Measurements from ENCODE around the gene ITM2B. TPM values are rescaled to one million over a fixed set of nuclear protein-coding genes. Genes with fewer than 3 reads are reported as not detected.
"Not testable (repeated sequence)": the region's sequence is repeated elsewhere in the genome, so short reads cannot be mapped to it uniquely, and the experiment has no call there.

Gene ITM2B
- 56.2 and 61.2 TPM in 2 replicates for total RNA-seq

- peaks cover 19% of the 10 kb centered on the region for H3K36me3 Mint-ChIP-seq (ENCODE audit: low read depth)
- H3K27me3 Mint-ChIP-seq (ENCODE audit: insufficient read depth), result peaks cover 26% of the 10 kb centered on the region
- H3K27ac Mint-ChIP-seq, result peak within 1 kb of the TSS; percentile 80
- H3K4me3 Mint-ChIP-seq, result peak within 1 kb of the TSS; percentile 92
- DNase-seq (ENCODE audit: low spot score), result peak; percentile 49
- no peaks in the 10 kb centered on the region for H3K9me3 Mint-ChIP-seq
- intact Hi-C loops (cut with micrococcal nuclease), result loop anchor here (1.0 to 5.0 kb wide), 10 partner anchors 12 to 744 kb away; partner anchors contain the start of genes CYSLTR2, FNDC3A, MED4 and RB1
- H3K4me1 Mint-ChIP-seq (ENCODE audit: low read depth), result peaks cover 50% of the 10 kb centered on the region
Measured at GRCh38 chr13:48233046-48233888, at the start of gene ITM2B. Gene ITM2B (plus strand): TSS chr13:48233206. CDS start chr13:48233361, 155 bp downstream.

DNA sequence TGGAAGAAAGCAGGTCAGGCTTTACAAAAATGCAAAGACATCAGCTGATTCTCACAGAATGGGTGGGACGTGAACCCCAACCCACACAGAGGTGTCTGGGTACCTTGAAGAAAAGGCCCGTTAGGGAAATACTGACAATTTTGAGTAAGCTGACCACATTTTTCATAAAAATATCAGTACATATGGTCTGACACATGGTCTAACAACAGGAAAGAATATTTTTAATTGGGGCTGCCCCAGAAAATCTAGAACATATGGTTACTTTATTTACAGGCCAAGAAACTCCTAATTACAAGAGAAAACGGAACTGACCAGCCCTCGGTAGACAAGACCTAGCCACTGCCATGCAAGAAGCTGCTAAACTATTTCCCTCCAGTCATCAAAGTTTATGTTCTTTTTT, 48.7 kb upstream of the ITM2B start:
- Mint-ChIP-seq H3K27me3 (ENCODE audit: insufficient read depth) (no peaks in the 10 kb centered on the region), H3K4me3 (no peak overlapping the region), H3K36me3 (ENCODE audit: low read depth) (no peaks in the 10 kb centered on the region), H3K9me3 (no peaks in the 10 kb centered on the region), H3K27ac (no peak overlapping the region), H3K4me1 (ENCODE audit: low read depth) (peaks cover 21% of the 10 kb centered on the region)
- intact Hi-C loops (cut with micrococcal nuclease), result no loop called here
- no peak for DNase-seq (ENCODE audit: low spot score)

GRCh38 chr13:48185018-48185417, 48.0 kb upstream of the ITM2B start:
- Mint-ChIP-seq H3K27me3 (ENCODE audit: insufficient read depth) (peaks cover 2% of the 10 kb centered on the region), H3K4me1 (ENCODE audit: low read depth) (peaks cover 21% of the 10 kb centered on the region), H3K27ac (no peak overlapping the region), H3K9me3 (no peaks in the 10 kb centered on the region), H3K4me3 (no peak overlapping the region), H3K36me3 (ENCODE audit: low read depth) (no peaks in the 10 kb centered on the region)
- intact Hi-C loops (cut with micrococcal nuclease), result no loop called here
- DNase-seq (ENCODE audit: low spot score), result no peak

DNA sequence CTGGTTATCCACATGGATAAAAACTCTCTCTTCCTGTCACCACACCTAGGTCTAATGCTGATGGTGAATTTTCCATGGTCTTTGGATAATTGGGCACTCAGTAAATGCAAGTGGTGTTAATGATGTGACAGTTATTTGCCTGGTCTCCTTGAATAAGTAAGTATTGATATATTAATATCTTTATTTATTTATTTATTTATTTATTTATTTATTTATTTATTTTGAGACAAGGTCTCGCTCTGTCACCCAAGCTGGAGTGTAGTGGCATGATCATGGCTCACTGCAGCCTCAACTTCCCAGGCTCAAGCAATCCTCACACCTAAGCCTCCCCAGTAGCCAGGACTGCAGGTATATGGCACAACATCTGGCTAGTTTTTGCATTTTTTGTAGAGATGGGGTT, 46.3 kb upstream of the ITM2B start:
- intact Hi-C loops (cut with micrococcal nuclease), result loop anchor here (1.0 to 2.0 kb wide), 4 partner anchors 30 to 60 kb away; partner anchors contain the start of gene ITM2B
- H3K36me3 Mint-ChIP-seq (ENCODE audit: low read depth), result no peaks in the 10 kb centered on the region

DNA sequence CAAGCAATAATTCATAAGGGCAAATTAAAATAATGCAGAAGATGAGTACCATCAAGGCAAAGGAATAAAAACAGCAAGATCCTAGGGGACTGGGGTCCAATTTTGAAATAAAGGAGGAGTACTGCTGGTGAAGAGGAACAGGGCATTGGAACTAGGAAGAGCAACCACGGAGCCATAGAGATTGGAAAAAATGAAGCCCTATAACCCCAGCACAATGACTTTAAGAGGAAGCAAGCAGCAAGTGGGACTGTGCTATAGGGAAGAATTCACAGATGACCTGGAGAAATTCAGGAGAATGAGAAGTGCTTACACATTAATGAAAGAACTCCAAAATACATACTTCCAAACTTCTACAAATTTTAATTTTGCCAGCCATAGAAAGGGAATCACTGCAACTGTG, 44.9 kb upstream of the ITM2B start:
- intact Hi-C loops (cut with micrococcal nuclease), result no loop called here
- Mint-ChIP-seq H3K27me3 (ENCODE audit: insufficient read depth) (peaks cover 12% of the 10 kb centered on the region), H3K4me1 (ENCODE audit: low read depth) (peaks cover 23% of the 10 kb centered on the region), H3K4me3 (no peak overlapping the region), H3K36me3 (ENCODE audit: low read depth) (no peaks in the 10 kb centered on the region), H3K9me3 (no peaks in the 10 kb centered on the region), H3K27ac (no peak overlapping the region)
- DNase-seq (ENCODE audit: low spot score), result no peak

More for the DNA sequence above, 46.3 kb upstream of the ITM2B start:
- Mint-ChIP-seq H3K27ac (no peak overlapping the region), H3K27me3 (ENCODE audit: insufficient read depth) (peaks cover 10% of the 10 kb centered on the region), H3K9me3 (no peaks in the 10 kb centered on the region), H3K4me1 (ENCODE audit: low read depth) (peaks cover 21% of the 10 kb centered on the region), H3K4me3 (no peak overlapping the region)
- no peak for DNase-seq (ENCODE audit: low spot score)

DNA sequence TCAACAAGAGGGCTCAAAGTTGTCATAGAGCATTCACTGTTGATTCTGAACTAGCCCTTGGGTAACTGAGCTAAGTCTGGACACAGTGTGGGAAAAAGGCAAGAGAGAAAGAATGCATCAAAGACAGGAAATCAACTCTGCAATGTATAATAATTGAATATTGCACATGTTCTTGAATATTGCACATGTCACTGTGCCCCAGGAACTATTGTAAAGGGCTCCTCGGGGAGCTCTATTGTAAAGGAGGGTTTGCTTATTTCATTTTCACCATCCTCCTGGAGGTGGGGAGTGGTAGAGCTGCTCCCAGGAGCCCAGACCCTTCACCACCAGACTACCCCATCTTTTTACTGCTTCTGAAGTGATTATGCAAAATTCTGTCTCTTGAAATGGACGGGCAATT, 44.4 kb upstream of the ITM2B start:
- intact Hi-C loops (cut with micrococcal nuclease), result no loop called here
- H3K36me3 Mint-ChIP-seq (ENCODE audit: low read depth), result no peaks in the 10 kb centered on the region
- H3K9me3 Mint-ChIP-seq, result no peaks in the 10 kb centered on the region
- peaks cover 24% of the 10 kb centered on the region for H3K4me1 Mint-ChIP-seq (ENCODE audit: low read depth)
- DNase-seq (ENCODE audit: low spot score), result no peak
- H3K27me3 Mint-ChIP-seq (ENCODE audit: insufficient read depth), result peaks cover 12% of the 10 kb centered on the region
- no peak overlapping the region for H3K4me3 Mint-ChIP-seq
- no peak overlapping the region for H3K27ac Mint-ChIP-seq

DNA sequence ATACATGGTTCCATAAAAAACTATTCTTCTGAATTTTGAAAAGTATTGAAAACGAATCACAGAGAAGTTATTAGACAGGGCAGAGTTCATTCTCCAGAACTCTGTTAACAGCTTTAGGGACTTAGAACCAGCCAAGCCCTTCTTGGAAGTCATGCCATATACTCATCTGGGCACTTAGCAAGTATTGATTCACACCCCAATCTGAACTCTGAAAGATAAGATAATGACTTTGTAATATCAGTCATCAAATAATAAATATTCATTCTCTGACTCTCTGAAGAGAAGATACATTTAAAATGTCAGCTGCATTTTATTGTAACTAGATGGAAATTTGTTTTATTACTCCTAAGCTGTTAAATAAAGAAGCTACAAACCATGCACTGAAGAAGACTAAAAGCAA, 43.8 kb upstream of the ITM2B start:
- Mint-ChIP-seq H3K4me1 (ENCODE audit: low read depth) (peaks cover 29% of the 10 kb centered on the region), H3K9me3 (no peaks in the 10 kb centered on the region), H3K4me3 (no peak overlapping the region), H3K27ac (no peak overlapping the region), H3K36me3 (ENCODE audit: low read depth) (no peaks in the 10 kb centered on the region), H3K27me3 (ENCODE audit: insufficient read depth) (peaks cover 14% of the 10 kb centered on the region)
- no peak for DNase-seq (ENCODE audit: low spot score)
- intact Hi-C loops (cut with micrococcal nuclease), result no loop called here

- intact Hi-C loops (cut with micrococcal nuclease), result no loop called here
- H3K27ac Mint-ChIP-seq, result no peak overlapping the region
- no peak overlapping the region for H3K4me3 Mint-ChIP-seq
- peaks cover 21% of the 10 kb centered on the region for H3K4me1 Mint-ChIP-seq (ENCODE audit: low read depth)
- no peaks in the 10 kb centered on the region for H3K36me3 Mint-ChIP-seq (ENCODE audit: low read depth)
- no peaks in the 10 kb centered on the region for H3K9me3 Mint-ChIP-seq
- H3K27me3 Mint-ChIP-seq (ENCODE audit: insufficient read depth), result peaks cover 14% of the 10 kb centered on the region
- DNase-seq (ENCODE audit: low spot score), result no peak
Measured at GRCh38 chr13:48192411-48192935, 40.5 kb upstream of the ITM2B start.

DNA sequence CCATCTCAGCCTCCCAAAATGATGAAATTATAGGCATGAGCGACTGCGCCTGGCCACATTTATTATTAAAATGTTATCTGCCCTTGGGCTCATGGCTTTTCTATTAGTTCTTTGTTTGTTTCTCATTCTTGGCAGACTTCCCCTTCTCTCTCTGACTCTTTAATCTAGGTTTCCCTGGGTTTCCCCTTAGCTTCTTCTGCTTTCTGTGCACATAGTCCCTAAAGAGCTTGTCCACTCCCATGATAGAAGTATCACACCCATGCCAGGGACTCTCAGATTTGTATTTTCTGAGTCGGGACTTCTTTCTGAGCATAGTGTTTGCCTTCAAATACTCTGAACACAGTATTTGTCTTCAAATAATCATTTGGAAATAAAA, 38.6 kb upstream of the ITM2B start:
- H3K9me3 Mint-ChIP-seq, result no peaks in the 10 kb centered on the region
- H3K4me1 Mint-ChIP-seq (ENCODE audit: low read depth), result peaks cover 21% of the 10 kb centered on the region
- no peaks in the 10 kb centered on the region for H3K36me3 Mint-ChIP-seq (ENCODE audit: low read depth)
- peaks cover 14% of the 10 kb centered on the region for H3K27me3 Mint-ChIP-seq (ENCODE audit: insufficient read depth)
- no peak overlapping the region for H3K27ac Mint-ChIP-seq
- intact Hi-C loops (cut with micrococcal nuclease), result no loop called here
- no peak overlapping the region for H3K4me3 Mint-ChIP-seq
- no peak for DNase-seq (ENCODE audit: low spot score)

DNA sequence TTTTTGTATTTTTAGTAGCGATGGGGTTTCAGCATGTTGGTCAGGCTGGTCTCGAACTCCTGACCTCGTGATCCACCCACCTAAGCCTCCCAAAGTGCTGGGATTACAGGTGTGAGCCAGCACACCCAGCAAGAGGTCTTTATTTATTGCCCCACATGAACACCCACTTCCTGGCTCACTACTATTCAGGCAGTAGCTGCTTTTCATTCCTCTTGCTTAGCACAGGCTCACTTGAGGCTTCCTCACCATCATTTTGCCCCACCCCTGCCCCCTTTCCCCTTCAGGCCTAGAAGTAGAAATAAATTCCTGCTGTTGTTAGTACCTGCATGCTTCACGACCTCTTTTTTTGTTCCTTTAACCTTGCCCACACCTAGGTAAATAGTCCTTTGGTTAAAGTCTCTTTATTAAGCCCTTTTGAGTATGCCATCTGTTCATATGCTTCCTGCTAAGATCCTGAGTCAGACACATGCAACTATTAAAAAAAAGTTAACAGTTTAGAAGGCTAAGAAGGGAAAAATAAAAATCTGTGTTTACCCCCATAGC, 33.5 kb upstream of the ITM2B start:
- peaks cover 2% of the 10 kb centered on the region for H3K4me1 Mint-ChIP-seq (ENCODE audit: low read depth)
- no peak for DNase-seq (ENCODE audit: low spot score)
- peaks cover 4% of the 10 kb centered on the region for H3K36me3 Mint-ChIP-seq (ENCODE audit: low read depth)
- no peak overlapping the region for H3K4me3 Mint-ChIP-seq
- intact Hi-C loops (cut with micrococcal nuclease), result no loop called here
- H3K9me3 Mint-ChIP-seq, result peaks cover 10% of the 10 kb centered on the region
- peaks cover 18% of the 10 kb centered on the region for H3K27me3 Mint-ChIP-seq (ENCODE audit: insufficient read depth)
- no peak overlapping the region for H3K27ac Mint-ChIP-seq

DNA sequence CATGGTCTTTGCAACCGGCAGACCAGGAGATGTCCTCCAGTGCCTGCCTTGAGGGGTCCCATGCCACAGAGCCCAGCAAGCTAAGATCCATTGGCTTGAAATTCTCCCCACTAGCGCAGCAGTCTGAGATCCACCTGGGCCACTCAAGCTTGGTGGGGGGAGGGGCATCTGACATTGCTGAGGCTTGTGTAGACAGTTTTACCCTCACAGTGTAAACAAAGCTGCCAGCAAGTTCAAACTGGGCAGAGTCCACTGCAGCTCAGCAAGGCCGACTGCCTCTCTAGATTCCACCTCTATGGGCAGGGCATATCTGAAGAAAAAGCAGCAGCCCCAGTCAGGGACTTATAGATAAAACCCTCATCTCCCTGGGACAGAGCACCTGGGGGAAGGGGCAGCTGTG, 32.0 kb upstream of the ITM2B start:
- peaks cover 15% of the 10 kb centered on the region for H3K9me3 Mint-ChIP-seq
- DNase-seq (ENCODE audit: low spot score), result no peak
- no peak overlapping the region for H3K27ac Mint-ChIP-seq
- no peaks in the 10 kb centered on the region for H3K4me1 Mint-ChIP-seq (ENCODE audit: low read depth)
- H3K36me3 Mint-ChIP-seq (ENCODE audit: low read depth), result peaks cover 4% of the 10 kb centered on the region
- intact Hi-C loops (cut with micrococcal nuclease), result no loop called here
- H3K4me3 Mint-ChIP-seq, result no peak overlapping the region
- H3K27me3 Mint-ChIP-seq (ENCODE audit: insufficient read depth), result peaks cover 28% of the 10 kb centered on the region

GRCh38 chr13:48207207-48207606, 25.8 kb upstream of the ITM2B start:
- Mint-ChIP-seq H3K9me3 (peaks cover 23% of the 10 kb centered on the region), H3K27me3 (ENCODE audit: insufficient read depth) (peaks cover 51% of the 10 kb centered on the region), H3K4me1 (ENCODE audit: low read depth) (peaks cover 10% of the 10 kb centered on the region)
- DNase-seq (ENCODE audit: low spot score); H3K27ac Mint-ChIP-seq; H3K36me3 Mint-ChIP-seq (ENCODE audit: low read depth); intact Hi-C loops (cut with micrococcal nuclease); H3K4me3 Mint-ChIP-seq: not testable (repeated sequence)

DNA sequence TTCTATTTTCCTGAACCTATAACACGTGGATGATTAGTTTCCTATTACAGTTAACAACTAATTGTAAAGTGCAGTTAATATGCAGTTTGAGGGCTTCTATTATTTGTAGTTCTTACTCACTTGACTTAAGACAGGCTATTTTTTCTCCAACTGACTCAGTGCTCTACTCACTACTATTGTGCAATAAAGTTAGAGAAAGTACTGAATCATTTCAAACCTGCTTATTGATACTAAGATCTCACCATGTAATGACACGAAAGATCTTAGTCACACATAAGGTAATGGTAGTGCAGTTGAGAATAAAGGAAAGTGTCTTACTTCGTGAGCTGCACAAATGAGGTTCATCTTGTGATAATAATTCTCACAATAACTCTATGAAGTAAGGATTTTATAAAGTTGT, 22.8 kb upstream of the ITM2B start:
- no peak overlapping the region for H3K27ac Mint-ChIP-seq
- H3K4me3 Mint-ChIP-seq, result no peak overlapping the region

More for the DNA sequence above, 22.8 kb upstream of the ITM2B start:
- H3K4me1 Mint-ChIP-seq (ENCODE audit: low read depth), result peaks cover 10% of the 10 kb centered on the region
- H3K36me3 Mint-ChIP-seq (ENCODE audit: low read depth), result no peaks in the 10 kb centered on the region
- no peak for DNase-seq (ENCODE audit: low spot score)
- peaks cover 49% of the 10 kb centered on the region for H3K27me3 Mint-ChIP-seq (ENCODE audit: insufficient read depth)
- H3K9me3 Mint-ChIP-seq, result peaks cover 13% of the 10 kb centered on the region
- intact Hi-C loops (cut with micrococcal nuclease), result loop anchor here (1.0 kb wide), 2 partner anchors 10 to 25 kb away; no protein-coding TSS in a partner anchor

All from activated T-helper 1 cell treated with anti-CD3 and anti-CD28 coated beads, Interleukin-12 subunit alpha, Interleukin-12 subunit beta, Interleukin-2, Interleukin-4 antibody, amounts not matched to agents 30 ng/mL and 10 ng/mL and 1 ng/mL, durations not matched to agents 14 hours and 24 hours and 36 hours (primary cell).